GM12878 (cell line): ENCODE data around the gene COL11A2. TPM values are rescaled to one million over a fixed set of nuclear protein-coding genes. Genes with fewer than 3 reads are reported as not detected.

ENCODE experiments used
- CEBPB ChIP-seq, 2 experiments: fragments of 150-350 bp in 1 of 2; IDR thresholded peaks; 2 replicates each; pipeline ENCODE4 v1.6.1; 2012 to 2014; ENCODE audit warnings: low read depth in 2 of 2, low read length in 2 of 2, borderline replicate concordance in 1 of 2, inconsistent platforms in 1 of 2
- CHD2 ChIP-seq: IDR thresholded peaks from 2 replicates; pipeline ENCODE4 v1.6.1; 2011; ENCODE audit warnings: low read depth, low read length, improper control_type of control experiment, borderline replicate concordance
- EED ChIP-seq: sonication (generic); IDR thresholded peaks from 2 replicates; pipeline ENCODE4 v1.6.1; 2016; ENCODE audit warnings: antibody characterized with exemption, low read depth
- MYB ChIP-seq: fragments of 150-350 bp; IDR thresholded peaks from 2 replicates; pipeline ENCODE4 v1.6.1; 2014; ENCODE audit warnings: mild to moderate bottlenecking, low read depth, low read length, borderline replicate concordance
- PAX5 ChIP-seq: IDR thresholded peaks from 2 replicates; pipeline ENCODE4 v1.6.1; 2011; ENCODE audit warnings: low read depth, low read length, borderline replicate concordance
- POLR2AphosphoS2 ChIP-seq: IDR thresholded peaks from 2 replicates; pipeline ENCODE4 v1.6.1; 2011; ENCODE audit warnings: low read depth, mild to moderate bottlenecking, low read length, improper control_type of control experiment, moderate library complexity
- SMAD1 ChIP-seq: fragments of 450-650 bp; IDR thresholded peaks from 2 replicates; pipeline ENCODE4 v1.6.1; 2018; ENCODE audit warnings: mild to moderate bottlenecking, low read depth; ENCODE audit not compliant: partially characterized antibody
- SP1 ChIP-seq: IDR thresholded peaks from one replicate; pipeline ENCODE4 v1.6.1; 2011; ENCODE audit warnings: low read depth, low read length
- SREBF2 ChIP-seq: IDR thresholded peaks from 2 replicates; pipeline ENCODE4 v1.6.1; 2012; ENCODE audit warnings: mild to moderate bottlenecking, low read length
- polyA plus RNA-seq, 11 experiments: library from polyadenylated mRNA; depleted of rRNA in 4 of 11; unstranded in 6 of 11; stranded (reverse) in 5 of 11; fragments of >200 nt; fragmentation: Nextera tagmentation in 4 of 11; fragmentation: Illumina TruSeq in 1 of 11; extraction: Ambion mirVana in 4 of 11; extraction: Trizol in 1 of 11; gene quantifications; 1 replicate in 1 of 11; 2 replicates in 10 of 11; pipeline versions ENCODE4 v1.2.1 to v1.2.3, GENCODE V29; 2011 to 2016; ENCODE audit warnings: inconsistent platforms in 2 of 11, missing spikeins in 2 of 11, low read depth in 1 of 11
- total RNA-seq, 4 experiments: library from RNA; depleted of rRNA in 3 of 4; stranded (reverse); fragments of >200 nt in 3 of 4; fragmentation: Illumina TruSeq in 1 of 4; extraction: Trizol in 1 of 4; gene quantifications; 2 replicates each; pipeline versions ENCODE4 v1.2.1 to v1.2.3, GENCODE V29; 2013 to 2021
- TF ChIP-seq, protein P1 (sequence below): fragments of 450-650 bp; IDR thresholded peaks from 2 replicates; pipeline ENCODE4 v1.6.1; 2017; ENCODE audit warnings: mild to moderate bottlenecking, moderate library complexity
- TF ChIP-seq, protein P2 (sequence below): fragments of 450-650 bp; IDR thresholded peaks from 2 replicates; pipeline ENCODE4 v1.6.1; 2018; ENCODE audit warnings: mild to moderate bottlenecking, low read depth, moderate library complexity; ENCODE audit not compliant: partially characterized antibody
- TF ChIP-seq, protein P3 (sequence below): IDR thresholded peaks from 2 replicates; pipeline ENCODE4 v1.6.1; 2012; ENCODE audit warnings: low read depth, low read length, improper control_type of control experiment
- TF ChIP-seq, protein P4 (sequence below): fragments of 450-650 bp; IDR thresholded peaks from 2 replicates; pipeline ENCODE4 v1.6.1; 2017; ENCODE audit warnings: antibody characterized with exemption, mild to moderate bottlenecking, moderate library complexity

COL11A2 gene
- total and polyA plus RNA-seq, 10 of the 15 experiments (the other 5 are each of a cell fraction or from before 2014, with no cell fraction given), result 0.03 to 0.83 (median 0.22) TPM; not detected in 1

DNA sequence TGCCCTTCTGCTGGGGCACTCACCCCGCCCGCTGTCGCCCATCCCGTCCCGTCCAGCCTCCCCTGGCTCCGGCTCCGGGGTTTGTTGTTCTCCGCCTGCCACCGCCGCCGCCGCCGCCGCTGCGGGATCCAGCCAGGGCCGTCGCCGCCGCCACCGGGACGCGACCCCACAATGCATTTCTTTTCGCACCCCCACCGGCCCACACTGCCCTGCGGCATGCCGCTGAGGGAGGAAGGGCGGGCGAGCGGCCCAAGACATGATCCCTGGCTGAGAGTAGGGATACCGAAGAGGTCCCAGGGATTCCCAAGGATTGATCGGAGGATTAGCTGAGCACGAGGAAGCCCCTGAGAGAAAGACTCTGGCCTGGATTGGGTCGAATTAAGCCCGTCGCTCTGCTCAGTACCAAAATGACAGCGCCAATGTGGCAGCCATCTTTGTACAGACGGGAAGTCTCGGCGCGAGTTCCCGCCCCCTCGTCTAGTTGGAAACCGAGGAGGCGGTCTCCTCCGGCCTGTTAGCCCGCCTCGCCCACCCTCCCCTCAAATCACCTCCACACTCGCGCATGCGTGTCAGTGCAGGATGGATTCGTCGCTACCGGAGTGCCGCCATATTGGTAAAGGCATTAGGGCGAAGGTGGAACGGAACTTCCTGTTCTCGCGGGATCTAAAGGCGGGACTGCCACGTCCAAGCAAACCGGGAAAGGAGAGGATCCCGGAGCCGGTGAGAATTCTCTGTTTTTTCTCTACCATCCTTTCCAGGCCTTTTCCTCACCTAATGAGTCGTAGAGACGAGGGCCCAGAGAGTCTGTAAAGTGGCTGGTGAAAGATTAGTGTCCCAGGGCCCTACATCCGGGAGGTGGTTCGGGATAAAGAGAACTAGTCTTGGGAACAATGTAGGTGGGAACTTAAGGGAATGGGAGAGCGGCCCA is 8.2 kb upstream of the COL11A2 start, which contains the start of the genes RXRB and SLC39A7 (continued):
- TF ChIP-seq, protein P1, sequence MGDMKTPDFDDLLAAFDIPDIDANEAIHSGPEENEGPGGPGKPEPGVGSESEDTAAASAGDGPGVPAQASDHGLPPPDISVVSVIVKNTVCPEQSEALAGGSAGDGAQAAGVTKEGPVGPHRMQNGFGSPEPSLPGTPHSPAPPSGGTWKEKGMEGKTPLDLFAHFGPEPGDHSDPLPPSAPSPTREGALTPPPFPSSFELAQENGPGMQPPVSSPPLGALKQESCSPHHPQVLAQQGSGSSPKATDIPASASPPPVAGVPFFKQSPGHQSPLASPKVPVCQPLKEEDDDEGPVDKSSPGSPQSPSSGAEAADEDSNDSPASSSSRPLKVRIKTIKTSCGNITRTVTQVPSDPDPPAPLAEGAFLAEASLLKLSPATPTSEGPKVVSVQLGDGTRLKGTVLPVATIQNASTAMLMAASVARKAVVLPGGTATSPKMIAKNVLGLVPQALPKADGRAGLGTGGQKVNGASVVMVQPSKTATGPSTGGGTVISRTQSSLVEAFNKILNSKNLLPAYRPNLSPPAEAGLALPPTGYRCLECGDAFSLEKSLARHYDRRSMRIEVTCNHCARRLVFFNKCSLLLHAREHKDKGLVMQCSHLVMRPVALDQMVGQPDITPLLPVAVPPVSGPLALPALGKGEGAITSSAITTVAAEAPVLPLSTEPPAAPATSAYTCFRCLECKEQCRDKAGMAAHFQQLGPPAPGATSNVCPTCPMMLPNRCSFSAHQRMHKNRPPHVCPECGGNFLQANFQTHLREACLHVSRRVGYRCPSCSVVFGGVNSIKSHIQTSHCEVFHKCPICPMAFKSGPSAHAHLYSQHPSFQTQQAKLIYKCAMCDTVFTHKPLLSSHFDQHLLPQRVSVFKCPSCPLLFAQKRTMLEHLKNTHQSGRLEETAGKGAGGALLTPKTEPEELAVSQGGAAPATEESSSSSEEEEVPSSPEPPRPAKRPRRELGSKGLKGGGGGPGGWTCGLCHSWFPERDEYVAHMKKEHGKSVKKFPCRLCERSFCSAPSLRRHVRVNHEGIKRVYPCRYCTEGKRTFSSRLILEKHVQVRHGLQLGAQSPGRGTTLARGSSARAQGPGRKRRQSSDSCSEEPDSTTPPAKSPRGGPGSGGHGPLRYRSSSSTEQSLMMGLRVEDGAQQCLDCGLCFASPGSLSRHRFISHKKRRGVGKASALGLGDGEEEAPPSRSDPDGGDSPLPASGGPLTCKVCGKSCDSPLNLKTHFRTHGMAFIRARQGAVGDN, result no peak
- TF ChIP-seq, protein P2, sequence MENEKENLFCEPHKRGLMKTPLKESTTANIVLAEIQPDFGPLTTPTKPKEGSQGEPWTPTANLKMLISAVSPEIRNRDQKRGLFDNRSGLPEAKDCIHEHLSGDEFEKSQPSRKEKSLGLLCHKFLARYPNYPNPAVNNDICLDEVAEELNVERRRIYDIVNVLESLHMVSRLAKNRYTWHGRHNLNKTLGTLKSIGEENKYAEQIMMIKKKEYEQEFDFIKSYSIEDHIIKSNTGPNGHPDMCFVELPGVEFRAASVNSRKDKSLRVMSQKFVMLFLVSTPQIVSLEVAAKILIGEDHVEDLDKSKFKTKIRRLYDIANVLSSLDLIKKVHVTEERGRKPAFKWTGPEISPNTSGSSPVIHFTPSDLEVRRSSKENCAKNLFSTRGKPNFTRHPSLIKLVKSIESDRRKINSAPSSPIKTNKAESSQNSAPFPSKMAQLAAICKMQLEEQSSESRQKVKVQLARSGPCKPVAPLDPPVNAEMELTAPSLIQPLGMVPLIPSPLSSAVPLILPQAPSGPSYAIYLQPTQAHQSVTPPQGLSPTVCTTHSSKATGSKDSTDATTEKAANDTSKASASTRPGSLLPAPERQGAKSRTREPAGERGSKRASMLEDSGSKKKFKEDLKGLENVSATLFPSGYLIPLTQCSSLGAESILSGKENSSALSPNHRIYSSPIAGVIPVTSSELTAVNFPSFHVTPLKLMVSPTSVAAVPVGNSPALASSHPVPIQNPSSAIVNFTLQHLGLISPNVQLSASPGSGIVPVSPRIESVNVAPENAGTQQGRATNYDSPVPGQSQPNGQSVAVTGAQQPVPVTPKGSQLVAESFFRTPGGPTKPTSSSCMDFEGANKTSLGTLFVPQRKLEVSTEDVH, result peak; percentile 13
- peak; percentile 6; the same call in 1 of the 2 replicates for TF ChIP-seq PAX5
- no peak for TF ChIP-seq CEBPB (IDR thresholded peaks at IDR 0.05; ENCODE audit: borderline replicate concordance in 1 of 2, low read depth in 2 of 2, low read length in 2 of 2)
- TF ChIP-seq SREBF2, result no peak
- TF ChIP-seq, protein P3, sequence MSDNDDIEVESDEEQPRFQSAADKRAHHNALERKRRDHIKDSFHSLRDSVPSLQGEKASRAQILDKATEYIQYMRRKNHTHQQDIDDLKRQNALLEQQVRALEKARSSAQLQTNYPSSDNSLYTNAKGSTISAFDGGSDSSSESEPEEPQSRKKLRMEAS, result peak; percentile 26
- TF ChIP-seq SMAD1, result peak; percentile 32
- no peak; the same call in 1 of the 2 replicates for TF ChIP-seq EED
- no peak for TF ChIP-seq MYB
- peak; percentile 89 for TF ChIP-seq POLR2AphosphoS2
- TF ChIP-seq CHD2, result peak; percentile 99
- peak; percentile 40 for TF ChIP-seq SP1
- TF ChIP-seq, protein P4, sequence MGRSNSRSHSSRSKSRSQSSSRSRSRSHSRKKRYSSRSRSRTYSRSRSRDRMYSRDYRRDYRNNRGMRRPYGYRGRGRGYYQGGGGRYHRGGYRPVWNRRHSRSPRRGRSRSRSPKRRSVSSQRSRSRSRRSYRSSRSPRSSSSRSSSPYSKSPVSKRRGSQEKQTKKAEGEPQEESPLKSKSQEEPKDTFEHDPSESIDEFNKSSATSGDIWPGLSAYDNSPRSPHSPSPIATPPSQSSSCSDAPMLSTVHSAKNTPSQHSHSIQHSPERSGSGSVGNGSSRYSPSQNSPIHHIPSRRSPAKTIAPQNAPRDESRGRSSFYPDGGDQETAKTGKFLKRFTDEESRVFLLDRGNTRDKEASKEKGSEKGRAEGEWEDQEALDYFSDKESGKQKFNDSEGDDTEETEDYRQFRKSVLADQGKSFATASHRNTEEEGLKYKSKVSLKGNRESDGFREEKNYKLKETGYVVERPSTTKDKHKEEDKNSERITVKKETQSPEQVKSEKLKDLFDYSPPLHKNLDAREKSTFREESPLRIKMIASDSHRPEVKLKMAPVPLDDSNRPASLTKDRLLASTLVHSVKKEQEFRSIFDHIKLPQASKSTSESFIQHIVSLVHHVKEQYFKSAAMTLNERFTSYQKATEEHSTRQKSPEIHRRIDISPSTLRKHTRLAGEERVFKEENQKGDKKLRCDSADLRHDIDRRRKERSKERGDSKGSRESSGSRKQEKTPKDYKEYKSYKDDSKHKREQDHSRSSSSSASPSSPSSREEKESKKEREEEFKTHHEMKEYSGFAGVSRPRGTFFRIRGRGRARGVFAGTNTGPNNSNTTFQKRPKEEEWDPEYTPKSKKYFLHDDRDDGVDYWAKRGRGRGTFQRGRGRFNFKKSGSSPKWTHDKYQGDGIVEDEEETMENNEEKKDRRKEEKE, result no peak
